BE2C (cell line): ENCODE data around the gene SLC25A52.
A peak's percentile ranks its signal among the peaks of the same experiment; 100 is the strongest.
"Not testable (repeated sequence)": the region's sequence is repeated elsewhere in the genome, so short reads cannot be mapped to it uniquely, and the experiment has no call there.

Source experiments
- DNase-seq: peaks from one replicate; pipeline ENCODE4 v3.0.0-alpha.2; 2020
- H3K27me3 ChIP-seq: fragments of 250-450 bp; sonication (Bioruptor Pico); 2 replicates; pipeline ENCODE4 v1.5.1; 2020; ENCODE audit warnings: mild to moderate bottlenecking
- H3K36me3 ChIP-seq: fragments of 250-450 bp; sonication (Bioruptor Pico); 2 replicates; pipeline ENCODE4 v1.5.1; 2020; ENCODE audit warnings: mild to moderate bottlenecking
- H3K4me1 ChIP-seq: fragments of 250-450 bp; sonication (Bioruptor Pico); 2 replicates; pipeline ENCODE4 v1.5.1; 2020
- H3K4me3 ChIP-seq: 2 replicates; pipeline ENCODE4 v1.5.1; 2011; ENCODE audit warnings: low read depth, low read length
- H3K9me3 ChIP-seq: fragments of 250-450 bp; sonication (Bioruptor Pico); 2 replicates; pipeline ENCODE4 v1.5.1; 2020
- CTCF ChIP-seq: IDR thresholded peaks from 2 replicates; pipeline ENCODE4 v1.5.1; 2012; ENCODE audit warnings: mild to moderate bottlenecking, low read depth, low read length

The SLC25A52 gene

GRCh38 chr18:31736630-31737029 lies 24.1 kb downstream of the SLC25A52 start:
- no peak overlapping the region for H3K4me3 ChIP-seq
- no peak for TF ChIP-seq CTCF
- no peaks in the 10 kb centered on the region for H3K36me3 ChIP-seq
- H3K4me1 ChIP-seq, result no peaks in the 10 kb centered on the region
- no peaks in the 10 kb centered on the region for H3K27me3 ChIP-seq
- H3K9me3 ChIP-seq, result no peaks in the 10 kb centered on the region
- no peak for DNase-seq

GRCh38 chr18:31731628-31732027 lies 29.1 kb downstream of the SLC25A52 start:
- no peaks in the 10 kb centered on the region for H3K9me3 ChIP-seq
- no peaks in the 10 kb centered on the region for H3K4me1 ChIP-seq
- H3K27me3 ChIP-seq, result no peaks in the 10 kb centered on the region
- TF ChIP-seq CTCF, result no peak
- DNase-seq, result no peak
- no peak overlapping the region for H3K4me3 ChIP-seq
- no peaks in the 10 kb centered on the region for H3K36me3 ChIP-seq

GRCh38 chr18:31729196-31729595 lies 31.5 kb downstream of the SLC25A52 start:
- not testable (repeated sequence) for H3K9me3 ChIP-seq, H3K4me3 ChIP-seq, H3K4me1 ChIP-seq, H3K36me3 ChIP-seq, H3K27me3 ChIP-seq, DNase-seq

- Histone ChIP-seq H3K36me3 (no peaks in the 10 kb centered on the region), H3K4me1 (no peaks in the 10 kb centered on the region), H3K9me3 (no peaks in the 10 kb centered on the region), H3K27me3 (peaks cover 12% of the 10 kb centered on the region), H3K4me3 (peak overlapping the region; percentile 45)
- no peak for TF ChIP-seq CTCF
- no peak for DNase-seq
Measured at GRCh38 chr18:31723990-31724711, 36.5 kb downstream of the SLC25A52 start.

- TF ChIP-seq CTCF, result no peak
- Histone ChIP-seq H3K36me3 (no peaks in the 10 kb centered on the region), H3K27me3 (peaks cover 12% of the 10 kb centered on the region), H3K9me3 (no peaks in the 10 kb centered on the region), H3K4me1 (no peaks in the 10 kb centered on the region), H3K4me3 (no peak overlapping the region; the same call in none of the 2 replicates)
- DNase-seq, result no peak
Measured at GRCh38 chr18:31723639-31723989, 37.1 kb downstream of the SLC25A52 start.

- H3K4me3 ChIP-seq, result no peak overlapping the region
- no peaks in the 10 kb centered on the region for H3K36me3 ChIP-seq
- no peaks in the 10 kb centered on the region for H3K9me3 ChIP-seq
- DNase-seq, result peak; percentile 50
- TF ChIP-seq CTCF, result peak; percentile 70
- no peaks in the 10 kb centered on the region for H3K4me1 ChIP-seq
- H3K27me3 ChIP-seq, result peaks cover 12% of the 10 kb centered on the region
Measured at GRCh38 chr18:31722369-31722957, 38.2 kb downstream of the SLC25A52 start.
